Rectal smooth muscle tissue (tissue), 1 donor: ENCODE data around the gene POMT2.

ENCODE experiments used
- H3K27ac ChIP-seq: one replicate; pipeline ENCODE4 v1.7.0; 2013; ENCODE audit warnings: low read depth, low read length, inconsistent platforms
- H3K27me3 ChIP-seq: one replicate; pipeline ENCODE4 v1.7.0; 2013; ENCODE audit warnings: low read length; ENCODE audit not compliant: control insufficient read depth, insufficient read depth
- H3K36me3 ChIP-seq: one replicate; pipeline ENCODE4 v1.7.0; 2013; ENCODE audit warnings: low read length; ENCODE audit not compliant: control insufficient read depth, insufficient read depth
- H3K4me1 ChIP-seq: one replicate; pipeline ENCODE4 v1.7.0; 2013; ENCODE audit warnings: low read length; ENCODE audit not compliant: control insufficient read depth, insufficient read depth
- H3K4me3 ChIP-seq: one replicate; pipeline ENCODE4 v1.7.0; 2013; ENCODE audit warnings: low read length
- H3K9ac ChIP-seq: one replicate; pipeline ENCODE4 v1.7.0; 2013; ENCODE audit warnings: low read length

POMT2 gene

GRCh38 chr14:77270361-77271112, 50.1 kb downstream of the POMT2 start:
- Histone ChIP-seq H3K4me3 (no peak overlapping the region), H3K4me1 (no peaks in the 10 kb centered on the region), H3K27ac (no peak overlapping the region), H3K9ac (no peak overlapping the region), H3K36me3 (no peaks in the 10 kb centered on the region), H3K27me3 (no peaks in the 10 kb centered on the region)

DNA sequence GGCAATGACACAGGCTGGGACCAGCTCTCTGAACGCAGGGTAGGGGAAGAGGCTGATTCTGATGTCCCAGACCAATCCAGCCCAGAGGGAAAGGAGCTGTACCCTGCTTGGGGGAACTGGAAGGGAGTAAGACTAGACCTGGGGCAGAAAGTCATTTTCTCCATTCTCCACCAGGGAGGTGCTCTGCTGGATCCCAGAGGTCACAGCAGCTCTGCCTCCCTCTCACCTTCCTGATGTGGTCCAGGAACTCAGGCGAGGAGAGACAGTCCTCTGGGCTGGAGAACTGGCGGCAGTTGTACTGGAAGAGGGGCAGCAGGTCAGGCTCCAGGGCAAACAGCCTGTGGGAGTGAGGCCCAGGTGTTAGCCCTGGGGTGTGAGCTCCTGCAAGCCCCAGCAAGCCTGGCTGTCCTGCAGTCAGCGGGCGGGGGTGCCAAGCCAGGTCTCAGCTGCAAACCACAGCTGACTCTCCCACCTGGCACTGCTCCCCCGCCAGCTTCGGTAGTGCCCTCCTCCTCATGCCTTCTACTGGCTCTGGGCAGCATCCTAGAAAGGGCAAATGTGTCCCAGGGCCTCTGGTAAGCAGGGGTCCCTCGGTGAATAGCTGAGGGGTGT, 51.6 kb downstream of the POMT2 start:
- H3K27me3 ChIP-seq = no peaks in the 10 kb centered on the region

DNA sequence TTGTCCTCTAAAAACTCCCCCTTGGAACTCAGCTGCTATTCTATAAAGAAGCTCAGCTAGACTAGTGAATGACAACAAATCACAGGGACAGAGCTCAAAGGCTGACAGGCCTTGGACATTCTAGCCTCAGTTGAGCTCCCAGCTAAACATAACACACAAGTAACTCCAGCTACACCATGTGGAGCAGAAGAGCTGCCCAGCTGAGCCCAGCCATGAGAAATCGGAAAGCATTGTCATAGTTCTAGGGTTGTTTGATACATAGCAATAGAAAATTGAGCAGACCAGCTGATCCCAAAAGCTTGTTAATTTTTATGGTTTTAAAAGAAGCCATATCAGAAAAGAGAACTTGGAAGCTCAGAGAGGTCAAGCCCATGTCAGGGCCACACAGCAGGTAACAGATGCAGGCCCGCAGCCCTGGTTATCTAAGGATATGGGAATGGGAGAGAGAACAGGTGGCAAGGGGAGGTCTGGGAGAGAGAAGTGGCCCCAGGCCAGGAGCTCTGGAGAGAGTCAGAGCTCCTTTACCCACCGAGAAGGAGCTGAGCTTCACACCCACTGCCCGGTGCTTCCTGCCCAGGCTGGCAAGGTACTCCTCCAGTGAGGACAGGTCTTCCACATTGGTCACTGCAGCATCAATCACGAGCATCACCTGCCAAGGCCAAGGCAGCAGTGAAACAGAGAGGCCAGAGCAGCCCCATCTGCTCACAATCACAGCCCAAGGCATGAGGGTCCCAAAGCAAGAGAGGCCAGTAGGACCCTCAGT, 52.6 kb downstream of the POMT2 start:
- H3K27me3 ChIP-seq = no peaks in the 10 kb centered on the region
- no peak overlapping the region for H3K9ac ChIP-seq
- H3K36me3 ChIP-seq = no peaks in the 10 kb centered on the region

More for the DNA sequence above, 51.6 kb downstream of the POMT2 start:
- Histone ChIP-seq H3K9ac (no peak overlapping the region), H3K4me1 (no peaks in the 10 kb centered on the region), H3K36me3 (no peaks in the 10 kb centered on the region), H3K4me3 (no peak overlapping the region), H3K27ac (no peak overlapping the region)

GRCh38 chr14:77266336-77266735, 54.3 kb downstream of the POMT2 start:
- H3K9ac ChIP-seq = no peak overlapping the region
- H3K4me1 ChIP-seq = no peaks in the 10 kb centered on the region
- no peaks in the 10 kb centered on the region for H3K27me3 ChIP-seq
- H3K36me3 ChIP-seq = no peaks in the 10 kb centered on the region
- no peak overlapping the region for H3K27ac ChIP-seq
- H3K4me3 ChIP-seq = no peak overlapping the region

More for the DNA sequence above, 52.6 kb downstream of the POMT2 start:
- Histone ChIP-seq H3K4me1 (no peaks in the 10 kb centered on the region), H3K27ac (no peak overlapping the region), H3K4me3 (no peak overlapping the region)

DNA sequence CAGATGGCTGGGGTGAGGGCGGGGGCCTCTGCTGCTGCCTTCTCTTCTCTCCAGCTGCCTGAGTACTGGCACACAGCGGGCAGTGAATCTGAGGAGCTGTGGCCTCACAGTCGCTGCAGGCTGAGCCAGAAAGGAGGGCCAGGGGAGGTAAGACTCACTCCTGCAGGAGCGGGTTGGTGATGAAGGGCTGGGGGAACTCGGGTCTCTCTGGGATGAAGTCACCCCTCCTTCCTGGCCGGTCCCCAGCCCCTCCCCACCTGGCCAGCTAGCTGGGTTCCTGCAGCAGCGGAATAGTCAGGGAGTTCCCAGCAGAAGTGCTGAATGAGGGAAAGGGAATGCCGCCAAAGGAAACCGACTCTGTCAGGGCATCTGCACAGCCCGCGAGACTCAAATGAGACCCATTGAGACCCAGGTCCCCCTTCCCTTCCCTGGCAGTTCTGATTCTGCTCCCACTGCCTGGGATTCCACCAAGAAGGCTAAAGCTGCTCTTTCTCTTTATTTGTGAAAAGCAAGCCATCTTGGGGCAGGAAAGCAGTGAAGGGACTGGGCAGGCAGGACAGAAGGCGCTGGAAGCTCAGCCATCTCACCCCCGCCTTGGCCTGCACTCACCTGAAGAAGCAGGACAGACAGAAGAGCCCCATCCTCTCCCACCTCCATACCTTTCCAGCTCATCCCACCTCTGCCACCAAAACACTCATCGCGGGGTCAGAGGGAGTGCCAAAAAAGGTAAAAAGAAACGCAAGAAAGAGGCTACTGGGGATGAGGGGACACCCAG, 54.9 kb downstream of the POMT2 start:
- no peak overlapping the region for H3K27ac ChIP-seq
- H3K27me3 ChIP-seq = no peaks in the 10 kb centered on the region
- no peak overlapping the region for H3K4me3 ChIP-seq
- H3K36me3 ChIP-seq = no peaks in the 10 kb centered on the region
- no peaks in the 10 kb centered on the region for H3K4me1 ChIP-seq
- H3K9ac ChIP-seq = no peak overlapping the region

- Histone ChIP-seq H3K36me3 (no peaks in the 10 kb centered on the region), H3K27ac (no peak overlapping the region), H3K4me3 (no peak overlapping the region), H3K9ac (no peak overlapping the region), H3K4me1 (no peaks in the 10 kb centered on the region), H3K27me3 (no peaks in the 10 kb centered on the region)
These were observed 55.5 kb downstream of the POMT2 start for GRCh38 chr14:77265187-77265515.

DNA sequence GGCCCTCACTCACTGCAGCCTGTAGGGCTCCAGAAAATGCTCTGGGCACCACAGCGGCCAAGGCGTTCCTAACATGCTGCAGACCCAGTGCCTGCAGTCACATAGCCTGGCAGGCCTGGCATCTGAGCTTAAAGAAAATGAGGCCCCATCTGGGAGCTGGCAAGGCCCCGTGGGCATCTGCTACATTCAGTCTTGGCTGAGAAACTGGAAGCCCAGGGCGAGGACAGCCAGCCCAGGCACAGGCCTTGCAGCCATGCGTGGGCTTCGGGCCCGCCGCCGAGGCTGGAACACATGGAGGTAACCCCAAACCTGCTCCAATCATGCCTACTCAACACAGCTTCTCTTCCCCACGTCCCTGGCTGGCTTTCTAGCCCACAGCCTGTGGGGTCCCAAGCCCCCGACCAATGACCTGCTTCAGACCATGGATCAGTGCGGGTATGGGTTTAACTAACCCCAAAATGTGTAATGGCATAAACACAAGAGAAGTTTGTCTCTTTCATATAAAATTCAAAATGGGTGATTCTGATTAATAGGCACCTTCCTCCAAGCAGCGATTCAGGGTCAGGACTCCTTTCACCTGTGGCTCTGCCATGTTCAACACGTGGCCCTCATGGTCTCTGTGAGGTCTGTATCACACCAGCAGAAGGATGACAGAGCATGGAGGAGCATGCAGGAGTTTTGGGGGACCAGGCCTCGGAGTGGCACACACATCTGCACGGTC, 56.1 kb downstream of the POMT2 start:
- Histone ChIP-seq H3K27me3 (no peaks in the 10 kb centered on the region), H3K4me1 (no peaks in the 10 kb centered on the region), H3K36me3 (no peaks in the 10 kb centered on the region), H3K9ac (no peak overlapping the region), H3K27ac (no peak overlapping the region), H3K4me3 (no peak overlapping the region)

DNA sequence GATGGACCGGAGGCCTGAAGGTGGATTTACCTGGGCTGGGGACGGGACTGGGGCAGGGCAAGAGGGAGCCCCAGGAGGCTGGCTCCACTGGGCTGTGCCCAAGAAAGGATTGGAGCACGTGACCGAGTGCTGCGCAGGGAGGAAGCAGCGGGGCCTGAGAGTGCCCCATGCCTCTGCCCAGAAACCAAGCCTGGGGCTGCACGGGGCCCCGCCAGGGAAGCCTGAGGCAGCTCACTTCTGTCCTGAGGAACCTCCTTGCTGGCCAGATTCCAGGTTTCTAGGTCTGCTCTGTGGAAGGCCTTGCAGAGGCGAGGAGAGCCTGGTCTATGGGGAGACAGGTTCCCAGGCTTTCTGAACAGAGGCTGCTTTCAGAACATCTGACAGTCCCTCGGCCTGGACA, 60.1 kb downstream of the POMT2 start:
- no peak overlapping the region for H3K9ac ChIP-seq
- no peaks in the 10 kb centered on the region for H3K36me3 ChIP-seq
- no peaks in the 10 kb centered on the region for H3K4me1 ChIP-seq
- no peaks in the 10 kb centered on the region for H3K27me3 ChIP-seq
- no peak overlapping the region for H3K27ac ChIP-seq
- H3K4me3 ChIP-seq = no peak overlapping the region

- H3K36me3 ChIP-seq = no peaks in the 10 kb centered on the region
- no peaks in the 10 kb centered on the region for H3K4me1 ChIP-seq
- no peak overlapping the region for H3K4me3 ChIP-seq
- no peaks in the 10 kb centered on the region for H3K27me3 ChIP-seq
- H3K27ac ChIP-seq = no peak overlapping the region
- H3K9ac ChIP-seq = no peak overlapping the region
These were observed 60.5 kb downstream of the POMT2 start for GRCh38 chr14:77260199-77260598.

DNA sequence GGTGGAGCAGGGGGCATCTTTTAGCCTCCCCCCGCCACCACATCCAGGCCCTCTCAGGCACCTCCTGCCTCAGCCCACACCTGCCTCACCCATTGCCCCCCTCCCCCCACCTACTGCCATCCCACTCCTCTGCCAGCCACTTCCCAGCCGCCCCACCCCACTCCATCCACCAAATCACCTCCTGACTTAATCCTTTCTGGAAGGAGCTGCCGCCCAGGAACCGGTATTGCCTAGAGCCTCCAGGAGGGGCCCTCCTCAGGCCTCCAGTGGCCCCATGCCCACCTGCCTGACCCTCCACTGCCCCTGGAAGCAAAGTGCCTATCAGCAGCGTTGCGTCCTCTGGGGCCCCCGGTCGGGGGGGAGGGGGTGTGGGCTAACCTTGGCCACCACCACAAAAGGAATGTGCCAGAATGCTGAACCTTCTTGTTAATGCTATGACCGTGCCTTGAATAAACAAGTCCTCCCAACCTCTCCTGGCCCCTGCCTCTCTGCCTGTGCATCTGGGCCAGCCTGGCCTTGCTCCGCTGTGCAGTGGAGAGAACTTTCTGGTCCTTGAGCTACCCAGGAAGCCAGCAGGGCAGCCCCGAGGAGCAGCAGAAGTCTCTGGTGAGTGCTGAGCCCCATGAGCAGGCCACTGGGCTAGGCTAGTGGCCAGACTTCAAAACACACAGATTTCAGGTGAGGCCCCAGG, 61.5 kb downstream of the POMT2 start:
- no peaks in the 10 kb centered on the region for H3K4me1 ChIP-seq
- no peak overlapping the region for H3K4me3 ChIP-seq
- no peak overlapping the region for H3K9ac ChIP-seq
- H3K36me3 ChIP-seq = no peaks in the 10 kb centered on the region
- H3K27me3 ChIP-seq = no peaks in the 10 kb centered on the region
- no peak overlapping the region for H3K27ac ChIP-seq

- no peaks in the 10 kb centered on the region for H3K36me3 ChIP-seq
- H3K9ac ChIP-seq = no peak overlapping the region
- H3K4me1 ChIP-seq = no peaks in the 10 kb centered on the region
- H3K27ac ChIP-seq = no peak overlapping the region
- H3K4me3 ChIP-seq = no peak overlapping the region
- H3K27me3 ChIP-seq = no peaks in the 10 kb centered on the region
These were observed 62.1 kb downstream of the POMT2 start for GRCh38 chr14:77258566-77258965.
